Superior temporal gyrus (tissue), 1 donor: Measurements from ENCODE around the gene PTPRE.
A peak's percentile ranks its signal among the peaks of the same experiment; 100 is the strongest.

Experiments
- DNase-seq: peaks from one replicate; pipeline ENCODE4 v3.0.0-alpha.2; 2016; ENCODE audit errors: extremely low spot score

PTPRE gene

GRCh38 chr10:127906548-127907377 lies at the start of gene PTPRE:
Gene PTPRE, plus strand, starts transcription at chr10:127907103. Its CDS starts 133,779 bp downstream, at chr10:128040882.
- DNase-seq = no peak

GRCh38 chr10:127860592-127860991 lies 46.3 kb upstream of the PTPRE start:
- DNase-seq = no peak

- DNase-seq = no peak
Observed at GRCh38 chr10:127863231-127863825, 43.6 kb upstream of the PTPRE start.

- no peak for DNase-seq
Observed at GRCh38 chr10:127866276-127867013, 40.5 kb upstream of the PTPRE start.

- no peak for DNase-seq
Observed at GRCh38 chr10:127867805-127868204, 39.1 kb upstream of the PTPRE start.

- no peak for DNase-seq
Observed at GRCh38 chr10:127869329-127869728, 37.6 kb upstream of the PTPRE start.

- no peak for DNase-seq
Observed at GRCh38 chr10:127871631-127872010, 35.3 kb upstream of the PTPRE start.

- no peak for DNase-seq
Observed at GRCh38 chr10:127872011-127872761, 34.7 kb upstream of the PTPRE start.

GRCh38 chr10:127872871-127873600 lies 33.9 kb upstream of the PTPRE start:
- DNase-seq = no peak

- DNase-seq = no peak
Observed at GRCh38 chr10:127873901-127874470, 32.9 kb upstream of the PTPRE start.

GRCh38 chr10:127874671-127875448 lies 32.0 kb upstream of the PTPRE start:
- no peak for DNase-seq

GRCh38 chr10:127875449-127875765 lies 31.5 kb upstream of the PTPRE start:
- DNase-seq = no peak

GRCh38 chr10:127875916-127876315 lies 31.0 kb upstream of the PTPRE start:
- DNase-seq = no peak

GRCh38 chr10:127877116-127877515 lies 29.8 kb upstream of the PTPRE start:
- no peak for DNase-seq

GRCh38 chr10:127877699-127878098 lies 29.2 kb upstream of the PTPRE start:
- DNase-seq = no peak

GRCh38 chr10:127878475-127879055 lies 28.3 kb upstream of the PTPRE start:
- peak; percentile 33 for DNase-seq

GRCh38 chr10:127880557-127880956 lies 26.3 kb upstream of the PTPRE start:
- no peak for DNase-seq

GRCh38 chr10:127881262-127881661 lies 25.6 kb upstream of the PTPRE start:
- DNase-seq = no peak

- DNase-seq = no peak
Observed at GRCh38 chr10:127882391-127882790, 24.5 kb upstream of the PTPRE start.
